WTC11 (cell line): ENCODE measurements around the gene DNM3.

ENCODE experiments used
- ATF1 ChIP-seq: sonication (generic); formaldehyde crosslinking; IDR thresholded peaks from 2 replicates; pipeline ENCODE4 v1.8.1; 2023; ENCODE audit warnings: mild to moderate bottlenecking, moderate library complexity, missing genetic modification reagents
- E2F1 ChIP-seq: sonication (generic); formaldehyde crosslinking; IDR thresholded peaks from 2 replicates; pipeline ENCODE4 v1.8.0; 2022; ENCODE audit warnings: mild to moderate bottlenecking, missing genetic modification reagents
- IRF2 ChIP-seq: sonication (generic); formaldehyde crosslinking; IDR thresholded peaks from 2 replicates; pipeline ENCODE4 v1.8.0; 2022; ENCODE audit warnings: low read depth, missing genetic modification reagents, borderline replicate concordance
- MYBL2 ChIP-seq: sonication (generic); formaldehyde crosslinking; IDR thresholded peaks from 2 replicates; pipeline ENCODE4 v1.8.1; 2023; ENCODE audit warnings: mild to moderate bottlenecking, moderate library complexity, missing genetic modification reagents
- NR1H2 ChIP-seq: sonication (generic); formaldehyde crosslinking; IDR thresholded peaks from 2 replicates; pipeline ENCODE4 v1.9.0; 2021; ENCODE audit warnings: mild to moderate bottlenecking, moderate library complexity, missing genetic modification reagents
- NR2C2 ChIP-seq: sonication (generic); formaldehyde crosslinking; IDR thresholded peaks from 2 replicates; pipeline ENCODE4 v1.8.0; 2022; ENCODE audit warnings: mild to moderate bottlenecking, missing genetic modification reagents
- SOX15 ChIP-seq: fragments of 250-450 bp; sonication (Bioruptor Pico); IDR thresholded peaks from 2 replicates; pipeline ENCODE4 v1.9.0; 2021; ENCODE audit warnings: mild to moderate bottlenecking
- SP1 ChIP-seq: sonication (generic); formaldehyde crosslinking; conservative IDR thresholded peaks from 2 replicates; pipeline ENCODE4 v1.8.1; 2022; ENCODE audit warnings: missing genetic modification reagents
- TEAD4 ChIP-seq: sonication (generic); formaldehyde crosslinking; IDR thresholded peaks from 2 replicates; pipeline ENCODE4 v1.8.0; 2022; ENCODE audit warnings: mild to moderate bottlenecking, missing genetic modification reagents
- USF2 ChIP-seq: sonication (generic); formaldehyde crosslinking; IDR thresholded peaks from 2 replicates; pipeline ENCODE4 v1.8.1; 2023; ENCODE audit warnings: mild to moderate bottlenecking, missing genetic modification reagents, moderate library complexity
- TF ChIP-seq, protein P1 (sequence below): fragments of 200-600 bp; IDR thresholded peaks from 2 replicates; pipeline ENCODE4 v1.8.0; 2022; ENCODE audit warnings: antibody characterized with exemption
- TF ChIP-seq, protein P2 (sequence below): sonication (generic); formaldehyde crosslinking; IDR thresholded peaks from 2 replicates; pipeline ENCODE4 v1.8.0; 2022; ENCODE audit warnings: mild to moderate bottlenecking, missing genetic modification reagents
- TF ChIP-seq, protein P3 (sequence below): sonication (generic); formaldehyde crosslinking; IDR thresholded peaks from 2 replicates; pipeline ENCODE4 v1.8.0; 2022; ENCODE audit warnings: mild to moderate bottlenecking, missing genetic modification reagents
- TF ChIP-seq, protein P4 (sequence below): sonication (generic); formaldehyde crosslinking; conservative IDR thresholded peaks from 2 replicates; pipeline ENCODE4 v1.8.1; 2022; ENCODE audit warnings: mild to moderate bottlenecking, missing genetic modification reagents

GRCh38 chr1:172172352-172172831 is 331.1 kb downstream of the DNM3 start:
- TF ChIP-seq, protein P1, sequence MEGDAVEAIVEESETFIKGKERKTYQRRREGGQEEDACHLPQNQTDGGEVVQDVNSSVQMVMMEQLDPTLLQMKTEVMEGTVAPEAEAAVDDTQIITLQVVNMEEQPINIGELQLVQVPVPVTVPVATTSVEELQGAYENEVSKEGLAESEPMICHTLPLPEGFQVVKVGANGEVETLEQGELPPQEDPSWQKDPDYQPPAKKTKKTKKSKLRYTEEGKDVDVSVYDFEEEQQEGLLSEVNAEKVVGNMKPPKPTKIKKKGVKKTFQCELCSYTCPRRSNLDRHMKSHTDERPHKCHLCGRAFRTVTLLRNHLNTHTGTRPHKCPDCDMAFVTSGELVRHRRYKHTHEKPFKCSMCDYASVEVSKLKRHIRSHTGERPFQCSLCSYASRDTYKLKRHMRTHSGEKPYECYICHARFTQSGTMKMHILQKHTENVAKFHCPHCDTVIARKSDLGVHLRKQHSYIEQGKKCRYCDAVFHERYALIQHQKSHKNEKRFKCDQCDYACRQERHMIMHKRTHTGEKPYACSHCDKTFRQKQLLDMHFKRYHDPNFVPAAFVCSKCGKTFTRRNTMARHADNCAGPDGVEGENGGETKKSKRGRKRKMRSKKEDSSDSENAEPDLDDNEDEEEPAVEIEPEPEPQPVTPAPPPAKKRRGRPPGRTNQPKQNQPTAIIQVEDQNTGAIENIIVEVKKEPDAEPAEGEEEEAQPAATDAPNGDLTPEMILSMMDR = no peak
- TF ChIP-seq, protein P2, sequence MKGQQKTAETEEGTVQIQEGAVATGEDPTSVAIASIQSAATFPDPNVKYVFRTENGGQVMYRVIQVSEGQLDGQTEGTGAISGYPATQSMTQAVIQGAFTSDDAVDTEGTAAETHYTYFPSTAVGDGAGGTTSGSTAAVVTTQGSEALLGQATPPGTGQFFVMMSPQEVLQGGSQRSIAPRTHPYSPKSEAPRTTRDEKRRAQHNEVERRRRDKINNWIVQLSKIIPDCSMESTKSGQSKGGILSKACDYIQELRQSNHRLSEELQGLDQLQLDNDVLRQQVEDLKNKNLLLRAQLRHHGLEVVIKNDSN (CRISPR knock-in tag) = no peak
- no peak for TF ChIP-seq SP1 (CRISPR knock-in tag)
- no peak for TF ChIP-seq E2F1 (CRISPR knock-in tag)
- TF ChIP-seq, protein P3, sequence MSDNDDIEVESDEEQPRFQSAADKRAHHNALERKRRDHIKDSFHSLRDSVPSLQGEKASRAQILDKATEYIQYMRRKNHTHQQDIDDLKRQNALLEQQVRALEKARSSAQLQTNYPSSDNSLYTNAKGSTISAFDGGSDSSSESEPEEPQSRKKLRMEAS = no peak
- TF ChIP-seq NR1H2 (CRISPR knock-in tag) = no peak
- TF ChIP-seq USF2 = no peak
- TF ChIP-seq NR2C2 = no peak
- TF ChIP-seq TEAD4 (CRISPR knock-in tag) = no peak
- no peak for TF ChIP-seq SOX15 (CRISPR knock-in tag)
- TF ChIP-seq ATF1 (CRISPR knock-in tag) = no peak
- TF ChIP-seq, protein P4, sequence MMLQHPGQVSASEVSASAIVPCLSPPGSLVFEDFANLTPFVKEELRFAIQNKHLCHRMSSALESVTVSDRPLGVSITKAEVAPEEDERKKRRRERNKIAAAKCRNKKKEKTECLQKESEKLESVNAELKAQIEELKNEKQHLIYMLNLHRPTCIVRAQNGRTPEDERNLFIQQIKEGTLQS (CRISPR knock-in tag) = no peak
- TF ChIP-seq MYBL2 = no peak
- TF ChIP-seq IRF2 (CRISPR knock-in tag) = no peak
